GM12878 (cell line): Measurements from ENCODE around the gene PRKCB. TPM values are rescaled to one million over a fixed set of nuclear protein-coding genes. Genes with fewer than 3 reads are reported as not detected.
A peak's percentile ranks its signal among the peaks of the same experiment; 100 is the strongest.

Source experiments
- ATF7 ChIP-seq: fragments of 450-650 bp; IDR thresholded peaks from 2 replicates; pipeline ENCODE4 v1.6.1; 2016; ENCODE audit warnings: low read depth, mild to moderate bottlenecking
- BRCA1 ChIP-seq: IDR thresholded peaks from 2 replicates; pipeline ENCODE4 v1.6.1; 2011; ENCODE audit warnings: low read depth, low read length, improper control_type of control experiment
- CBFB ChIP-seq: IDR thresholded peaks from 2 replicates; pipeline ENCODE4 v1.6.1; 2016; ENCODE audit warnings: antibody characterized with exemption, low read depth
- CBX3 ChIP-seq: fragments of 200-600 bp; sonication (generic); IDR thresholded peaks from 2 replicates; pipeline ENCODE4 v1.6.1; 2016; ENCODE audit warnings: low read depth, borderline replicate concordance
- E2F4 ChIP-seq: IDR thresholded peaks from 2 replicates; pipeline ENCODE4 v1.6.1; 2012; ENCODE audit warnings: low read depth, low read length, improper control_type of control experiment
- FOS ChIP-seq: IDR thresholded peaks from 3 replicates; pipeline ENCODE4 v1.6.1; 2011; ENCODE audit warnings: borderline replicate concordance; ENCODE audit not compliant: insufficient read length; ENCODE audit errors: extremely low read depth
- FOXK2 ChIP-seq: fragments of 450-650 bp; IDR thresholded peaks from 2 replicates; pipeline ENCODE4 v1.6.1; 2017; ENCODE audit warnings: mild to moderate bottlenecking, moderate library complexity
- FOXM1 ChIP-seq: IDR thresholded peaks from 2 replicates; pipeline ENCODE4 v1.6.1; 2012; ENCODE audit warnings: low read depth, mild to moderate bottlenecking, inconsistent platforms, low read length, moderate library complexity
- GABPA ChIP-seq: IDR thresholded peaks from 2 replicates; pipeline ENCODE4 v1.6.1; 2014; ENCODE audit warnings: antibody characterized with exemption, low read depth, mild to moderate bottlenecking, inconsistent platforms
- IKZF1 ChIP-seq: fragments of 450-650 bp; conservative IDR thresholded peaks from 2 replicates; pipeline ENCODE4 v1.6.1; 2017; ENCODE audit warnings: antibody characterized with exemption, mild to moderate bottlenecking
- IKZF2 ChIP-seq, 2 experiments: fragments of 450-650 bp; IDR thresholded peaks; 2 replicates each; pipeline ENCODE4 v1.6.1; 2017; ENCODE audit warnings: mild to moderate bottlenecking in 2 of 2, moderate library complexity in 2 of 2
- NFXL1 ChIP-seq: fragments of 450-650 bp; IDR thresholded peaks from 2 replicates; pipeline ENCODE4 v1.6.1; 2017; ENCODE audit warnings: antibody characterized with exemption, mild to moderate bottlenecking, borderline replicate concordance
- NFYA ChIP-seq: IDR thresholded peaks from 2 replicates; pipeline ENCODE4 v1.6.1; 2011; ENCODE audit warnings: low read depth, mild to moderate bottlenecking, low read length, improper control_type of control experiment, borderline replicate concordance
- NRF1 ChIP-seq: conservative IDR thresholded peaks from 2 replicates; pipeline ENCODE4 v1.6.1; 2011; ENCODE audit warnings: mild to moderate bottlenecking, low read depth, low read length, improper control_type of control experiment
- SPI1 ChIP-seq: IDR thresholded peaks from 2 replicates; pipeline ENCODE4 v1.6.1; 2011; ENCODE audit warnings: low read depth, mild to moderate bottlenecking, low read length, moderate library complexity, borderline replicate concordance; ENCODE audit not compliant: insufficient read depth
- SRF ChIP-seq, 2 experiments: IDR thresholded peaks; 2 replicates each; pipeline ENCODE4 v1.6.1; 2011; ENCODE audit warnings: low read depth in 2 of 2, low read length in 2 of 2, mild to moderate bottlenecking in 1 of 2, moderate library complexity in 1 of 2
- STAT1 ChIP-seq: fragments of 450-650 bp; conservative IDR thresholded peaks from 2 replicates; pipeline ENCODE4 v1.6.1; 2014; ENCODE audit warnings: antibody characterized with exemption, mild to moderate bottlenecking
- USF2 ChIP-seq: IDR thresholded peaks from 2 replicates; pipeline ENCODE4 v1.6.1; 2011; ENCODE audit warnings: low read depth, low read length, improper control_type of control experiment, borderline replicate concordance
- YY1 ChIP-seq: IDR thresholded peaks from 2 replicates; pipeline ENCODE4 v1.6.1; 2011; ENCODE audit warnings: low read depth, mild to moderate bottlenecking, low read length
- ZBTB11 ChIP-seq: fragments of 450-650 bp; formaldehyde crosslinking; IDR thresholded peaks from 2 replicates; pipeline ENCODE4 v1.5.0; 2022; ENCODE audit warnings: mild to moderate bottlenecking, missing genetic modification characterization
- ZZZ3 ChIP-seq: IDR thresholded peaks from 2 replicates; pipeline ENCODE4 v1.6.1; 2011; ENCODE audit warnings: low read depth; ENCODE audit not compliant: control insufficient read depth, insufficient read length
- polyA plus RNA-seq, 11 experiments: library from polyadenylated mRNA; depleted of rRNA in 4 of 11; unstranded in 6 of 11; stranded (reverse) in 5 of 11; fragments of >200 nt; fragmentation: Nextera tagmentation in 4 of 11; fragmentation: Illumina TruSeq in 1 of 11; extraction: Ambion mirVana in 4 of 11; extraction: Trizol in 1 of 11; gene quantifications; 1 replicate in 1 of 11; 2 replicates in 10 of 11; pipeline versions ENCODE4 v1.2.1 to v1.2.3, GENCODE V29; 2011 to 2016; ENCODE audit warnings: inconsistent platforms in 2 of 11, missing spikeins in 2 of 11, low read depth in 1 of 11
- total RNA-seq, 4 experiments: library from RNA; depleted of rRNA in 3 of 4; stranded (reverse); fragments of >200 nt in 3 of 4; fragmentation: Illumina TruSeq in 1 of 4; extraction: Trizol in 1 of 4; gene quantifications; 2 replicates each; pipeline versions ENCODE4 v1.2.1 to v1.2.3, GENCODE V29; 2013 to 2021
- TF ChIP-seq, protein P1 (sequence below): fragments of 450-650 bp; IDR thresholded peaks from 2 replicates; pipeline ENCODE4 v1.6.1; 2016; ENCODE audit warnings: mild to moderate bottlenecking, moderate library complexity, borderline replicate concordance

PRKCB gene
- total and polyA plus RNA-seq, 10 of the 15 experiments (the other 5 are each of a cell fraction or from before 2014, with no cell fraction given), result 21.4 to 158 (median 97.3) TPM

DNA sequence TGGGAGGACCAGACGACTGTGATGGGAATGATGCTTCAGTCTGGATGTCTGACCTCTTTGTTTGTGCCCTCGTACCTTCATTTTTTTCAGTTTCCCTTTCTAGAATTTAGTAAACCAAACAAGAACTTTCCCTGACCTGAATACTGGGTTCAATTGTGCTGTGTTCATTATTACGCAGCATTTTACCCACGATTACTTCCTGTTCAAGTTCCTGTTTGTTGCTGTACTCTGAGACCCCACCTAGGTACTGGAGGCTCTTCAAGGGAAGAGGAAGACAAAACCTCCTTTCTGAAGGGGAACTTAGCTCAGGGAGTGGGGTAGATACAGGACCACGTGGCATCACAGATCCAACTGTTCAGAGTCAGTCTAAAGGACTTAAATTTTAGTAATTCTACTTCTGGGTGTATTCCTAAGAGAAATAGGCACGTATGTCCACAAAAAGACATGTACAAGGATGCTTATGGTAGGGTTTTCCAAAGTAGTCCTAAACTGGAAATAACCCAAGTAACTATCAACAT, 9.2 kb upstream of the PRKCB start (continued):
- TF ChIP-seq CBX3, result no peak
- TF ChIP-seq IKZF2 (IDR thresholded peaks at IDR 0.05), result peak in 1 of 2 experiments; percentile 29; a peak in 1 of 4 replicates
- TF ChIP-seq STAT1, result no peak
- TF ChIP-seq FOS, result no peak
- no peak; the same call in 1 of the 2 replicates for TF ChIP-seq USF2
- no peak for TF ChIP-seq BRCA1
- TF ChIP-seq FOXM1, result 0 out of 2 replicates have a peak, but pooled peaks have one; percentile 24
- no peak for TF ChIP-seq YY1
- TF ChIP-seq NFYA, result no peak
- TF ChIP-seq NFXL1, result no peak
- TF ChIP-seq E2F4, result no peak
- TF ChIP-seq ZZZ3, result no peak
- TF ChIP-seq SRF (IDR thresholded peaks at IDR 0.05; ENCODE audit: low read depth in 2 of 2, low read length in 2 of 2), result no peak
- TF ChIP-seq CBFB, result no peak
- no peak for TF ChIP-seq NRF1
- TF ChIP-seq ZBTB11, result no peak
- TF ChIP-seq GABPA, result peak; percentile 59
- TF ChIP-seq IKZF1, result no peak; the same call in none of the 2 replicates
- TF ChIP-seq ATF7, result peak; percentile 22; the same call in 1 of the 2 replicates
- TF ChIP-seq FOXK2, result no peak
- TF ChIP-seq, protein P1, sequence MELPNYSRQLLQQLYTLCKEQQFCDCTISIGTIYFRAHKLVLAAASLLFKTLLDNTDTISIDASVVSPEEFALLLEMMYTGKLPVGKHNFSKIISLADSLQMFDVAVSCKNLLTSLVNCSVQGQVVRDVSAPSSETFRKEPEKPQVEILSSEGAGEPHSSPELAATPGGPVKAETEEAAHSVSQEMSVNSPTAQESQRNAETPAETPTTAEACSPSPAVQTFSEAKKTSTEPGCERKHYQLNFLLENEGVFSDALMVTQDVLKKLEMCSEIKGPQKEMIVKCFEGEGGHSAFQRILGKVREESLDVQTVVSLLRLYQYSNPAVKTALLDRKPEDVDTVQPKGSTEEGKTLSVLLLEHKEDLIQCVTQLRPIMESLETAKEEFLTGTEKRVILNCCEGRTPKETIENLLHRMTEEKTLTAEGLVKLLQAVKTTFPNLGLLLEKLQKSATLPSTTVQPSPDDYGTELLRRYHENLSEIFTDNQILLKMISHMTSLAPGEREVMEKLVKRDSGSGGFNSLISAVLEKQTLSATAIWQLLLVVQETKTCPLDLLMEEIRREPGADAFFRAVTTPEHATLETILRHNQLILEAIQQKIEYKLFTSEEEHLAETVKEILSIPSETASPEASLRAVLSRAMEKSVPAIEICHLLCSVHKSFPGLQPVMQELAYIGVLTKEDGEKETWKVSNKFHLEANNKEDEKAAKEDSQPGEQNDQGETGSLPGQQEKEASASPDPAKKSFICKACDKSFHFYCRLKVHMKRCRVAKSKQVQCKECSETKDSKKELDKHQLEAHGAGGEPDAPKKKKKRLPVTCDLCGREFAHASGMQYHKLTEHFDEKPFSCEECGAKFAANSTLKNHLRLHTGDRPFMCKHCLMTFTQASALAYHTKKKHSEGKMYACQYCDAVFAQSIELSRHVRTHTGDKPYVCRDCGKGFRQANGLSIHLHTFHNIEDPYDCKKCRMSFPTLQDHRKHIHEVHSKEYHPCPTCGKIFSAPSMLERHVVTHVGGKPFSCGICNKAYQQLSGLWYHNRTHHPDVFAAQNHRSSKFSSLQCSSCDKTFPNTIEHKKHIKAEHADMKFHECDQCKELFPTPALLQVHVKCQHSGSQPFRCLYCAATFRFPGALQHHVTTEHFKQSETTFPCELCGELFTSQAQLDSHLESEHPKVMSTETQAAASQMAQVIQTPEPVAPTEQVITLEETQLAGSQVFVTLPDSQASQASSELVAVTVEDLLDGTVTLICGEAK, result 0 out of 2 replicates have a peak, but pooled peaks have one; percentile 24
- peak; percentile 30; the same call in 1 of the 2 replicates for TF ChIP-seq SPI1
